ENCODE measurements around the gene MKRN2.

Gene MKRN2

DNA sequence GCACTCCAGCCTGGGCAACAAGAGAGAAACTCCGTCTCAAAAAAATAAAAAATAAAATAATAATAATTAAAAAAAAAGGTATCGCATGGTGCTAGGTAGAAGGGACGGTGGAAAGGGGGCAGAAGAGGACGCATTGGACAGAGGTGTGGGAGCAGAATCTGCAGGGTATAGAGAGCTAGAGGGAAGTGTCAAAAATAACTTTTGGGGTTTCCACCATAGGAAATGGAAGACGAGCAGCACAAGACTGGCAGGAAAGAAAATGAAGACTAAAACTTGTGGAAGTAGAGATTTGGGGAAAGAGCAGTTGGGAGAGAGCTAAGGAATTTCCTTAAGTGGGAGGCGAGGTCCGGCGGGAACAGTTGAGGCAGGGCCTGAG, 585 bp upstream of the MKRN2 start:
- no peak for DNase-seq (ENCODE audit: low read depth)

DNA sequence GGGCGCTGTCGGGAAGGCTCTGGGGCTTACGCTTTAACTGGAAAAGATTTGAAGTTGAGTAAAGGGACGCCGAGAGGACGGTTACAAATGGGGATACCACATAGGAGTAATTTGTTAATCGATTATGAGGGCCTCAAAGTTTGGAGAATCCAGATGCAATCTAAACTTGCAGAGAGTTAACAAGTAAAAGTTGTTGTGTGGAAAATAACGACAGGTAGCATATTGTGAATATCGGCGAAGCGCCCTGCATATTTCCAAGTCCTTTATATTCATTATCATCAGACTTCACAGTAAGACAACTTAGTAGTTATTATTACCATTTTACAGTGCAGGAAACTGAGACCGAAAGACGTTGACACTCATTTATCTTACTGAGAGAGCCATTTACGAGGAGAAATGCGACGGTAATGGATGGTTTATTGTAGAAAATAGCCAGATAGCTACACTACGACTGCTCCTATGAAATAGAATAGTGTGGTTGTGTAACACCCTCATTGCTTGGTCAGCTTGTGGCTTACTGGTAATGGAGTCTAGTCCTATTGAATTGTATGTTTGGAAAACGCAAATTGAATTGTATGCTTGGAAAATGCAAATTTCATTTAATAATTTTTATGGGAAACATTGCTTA, 700 bp downstream of the MKRN2 start:
- peak; percentile 72 for DNase-seq (ENCODE audit: low read depth)

DNA sequence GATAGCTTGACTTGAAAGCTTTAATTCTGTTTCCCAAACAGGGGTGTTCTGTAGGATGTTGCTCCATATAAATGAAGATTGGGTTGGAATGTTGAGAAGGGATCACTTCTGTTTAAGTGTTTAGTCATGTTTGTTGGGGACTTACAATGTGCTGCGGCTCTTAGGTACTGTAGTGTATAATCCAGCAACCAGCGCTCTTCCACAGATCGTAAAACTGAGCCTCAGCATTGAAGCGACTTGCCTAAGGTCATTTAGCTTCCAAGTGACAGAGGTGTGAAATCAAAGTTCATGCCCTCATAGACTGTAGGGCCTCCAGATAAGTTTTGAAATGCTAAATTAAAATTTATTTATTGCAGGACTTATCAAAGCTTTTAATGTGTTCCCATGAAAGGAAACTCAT, 1.8 kb downstream of the MKRN2 start:
- DNase-seq (ENCODE audit: low read depth): no peak

DNA sequence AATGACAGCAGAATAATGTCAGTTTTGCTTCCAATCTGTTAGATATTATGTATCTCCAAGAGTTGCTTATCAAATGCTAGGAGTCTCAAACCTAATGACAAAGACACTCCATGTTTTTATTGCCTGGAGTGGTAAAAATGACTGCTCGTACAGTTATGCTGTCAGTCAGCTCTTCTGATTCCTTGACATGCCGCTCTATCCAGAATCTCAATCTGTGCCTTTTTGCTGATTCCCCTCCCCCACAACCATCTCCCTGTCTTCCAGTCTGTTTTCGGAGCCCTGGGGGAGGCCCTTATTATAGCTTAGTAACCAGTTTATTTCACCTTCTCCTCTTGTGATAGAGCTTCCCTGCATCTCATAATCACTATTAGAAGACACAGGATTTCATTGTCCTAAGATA, 2.6 kb downstream of the MKRN2 start:
- no peak for DNase-seq (ENCODE audit: low read depth)

DNA sequence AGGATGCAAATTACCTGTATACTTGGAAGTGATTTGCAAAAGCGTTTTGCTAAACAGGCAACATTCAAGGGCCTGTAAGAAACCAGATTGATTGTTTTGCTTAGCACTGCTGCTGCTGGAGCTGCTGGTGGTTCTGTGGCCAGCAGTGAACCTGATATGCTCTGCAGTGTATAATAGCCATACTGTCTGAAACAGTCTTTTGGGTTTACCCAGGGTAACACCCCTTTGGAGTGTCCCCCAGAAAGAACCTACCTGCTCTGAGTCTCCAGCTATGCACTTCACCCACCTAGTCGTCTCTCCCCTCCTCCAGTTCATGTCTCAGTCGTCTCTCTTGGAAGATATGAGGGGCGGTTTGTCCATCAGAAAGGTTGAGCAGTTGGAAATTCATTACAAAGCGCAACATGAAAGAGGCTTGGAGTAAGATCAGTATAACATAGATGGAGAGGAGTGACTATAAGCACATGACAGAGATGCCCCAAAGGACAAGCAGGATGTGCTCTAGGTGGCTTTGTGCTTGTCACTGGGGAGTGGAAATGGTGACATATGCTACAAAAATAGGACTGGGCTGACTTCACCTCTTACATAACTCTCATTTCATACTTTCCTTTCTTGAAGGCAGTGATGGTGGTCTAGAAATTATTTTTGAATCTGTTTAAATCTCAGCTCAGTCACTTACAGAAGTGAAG, 3.8 kb downstream of the MKRN2 start:
- DNase-seq (ENCODE audit: low read depth): no peak

DNA sequence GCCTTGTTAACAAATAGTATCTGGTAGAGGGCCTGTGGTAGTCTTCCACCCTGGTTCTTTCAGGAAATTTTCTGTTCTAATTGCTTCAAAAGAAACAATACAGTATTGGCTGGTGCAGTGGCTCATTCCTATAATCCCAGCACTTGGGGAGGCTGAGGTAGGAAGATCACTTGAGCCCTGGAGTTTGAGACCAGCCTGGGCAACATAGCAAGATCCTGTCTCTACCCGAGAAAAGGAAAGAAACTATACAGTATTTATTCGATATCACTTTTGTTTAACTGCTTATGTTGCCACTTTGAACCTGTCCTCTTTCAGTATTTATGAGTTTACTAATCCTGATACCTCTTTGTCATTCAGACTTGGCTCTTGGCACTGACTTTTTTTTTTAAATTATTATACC, 4.5 kb downstream of the MKRN2 start:
- no peak for DNase-seq (ENCODE audit: low read depth)

DNA sequence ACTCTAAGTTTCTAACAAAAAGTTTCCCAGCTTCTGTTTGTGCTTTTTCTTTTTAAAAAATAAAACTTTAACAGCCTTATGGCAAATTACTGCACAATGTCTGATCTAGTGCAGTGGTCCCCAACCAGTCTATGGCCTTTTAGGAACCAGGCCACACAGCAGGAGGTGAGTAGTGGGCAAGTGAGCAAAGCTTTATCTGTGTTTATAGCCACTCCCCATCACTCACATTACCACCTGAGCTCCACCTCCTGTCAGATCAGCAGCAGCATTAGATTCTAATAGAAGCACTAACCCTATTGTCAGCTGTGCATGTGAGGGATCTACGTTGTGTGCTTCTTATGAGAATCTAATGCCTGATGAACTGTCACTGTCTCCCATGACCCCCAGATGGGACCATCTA, 5.6 kb downstream of the MKRN2 start:
- DNase-seq (ENCODE audit: low read depth): no peak

DNA sequence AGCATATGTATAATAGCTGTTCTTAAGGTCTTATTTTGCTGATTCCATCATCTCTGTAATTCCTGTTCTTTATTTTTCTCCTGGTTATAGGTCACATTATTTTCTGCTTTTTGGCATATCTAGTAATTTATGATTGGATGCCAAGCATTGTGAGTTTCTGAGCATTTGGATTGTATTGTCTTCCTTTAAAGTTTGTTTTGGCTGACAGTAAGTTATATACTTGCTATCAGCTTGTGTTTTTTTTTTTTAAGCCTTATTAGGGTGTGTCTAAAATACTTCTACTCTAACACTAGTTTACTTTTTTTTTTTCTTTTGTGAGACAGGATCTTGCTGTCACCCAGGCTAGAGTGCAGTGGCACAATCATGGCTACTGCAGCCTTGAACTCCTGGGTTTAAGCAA, 10.1 kb downstream of the MKRN2 start:
- no peak for DNase-seq (ENCODE audit: low read depth)

DNA sequence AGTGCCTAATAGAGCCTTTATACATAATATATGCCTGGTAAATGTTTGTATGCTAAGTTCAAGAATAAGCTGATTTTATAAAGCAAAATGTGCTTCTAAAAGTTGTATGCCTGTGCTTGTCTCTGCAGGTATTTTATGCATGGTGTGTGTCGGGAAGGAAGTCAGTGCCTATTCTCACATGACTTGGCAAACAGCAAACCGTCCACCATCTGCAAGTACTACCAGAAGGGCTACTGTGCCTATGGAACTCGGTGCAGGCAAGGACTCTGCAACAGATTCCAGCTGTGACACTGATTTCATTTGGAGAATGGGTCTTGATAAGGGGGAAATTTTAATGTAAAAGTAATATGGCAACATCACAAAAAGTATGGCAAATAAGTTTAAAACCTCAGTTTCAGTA, 11.9 kb downstream of the MKRN2 start:
- no peak for DNase-seq (ENCODE audit: low read depth)

DNA sequence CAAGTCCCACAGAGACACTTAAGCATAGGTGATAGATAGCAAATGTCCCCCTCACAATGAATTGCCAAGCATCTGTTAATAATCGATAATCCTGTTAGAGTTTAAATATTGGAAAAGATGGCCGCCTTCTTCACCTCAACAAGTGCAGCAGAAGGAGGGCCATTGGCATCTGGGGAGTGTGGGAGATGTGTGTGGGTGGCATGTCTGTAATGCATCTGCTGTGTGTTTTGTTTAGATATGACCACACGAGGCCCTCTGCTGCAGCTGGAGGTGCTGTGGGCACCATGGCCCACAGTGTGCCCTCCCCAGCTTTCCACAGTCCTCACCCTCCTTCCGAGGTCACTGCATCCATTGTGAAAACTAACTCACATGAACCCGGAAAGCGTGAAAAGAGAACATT, 12.9 kb downstream of the MKRN2 start:
- no peak for DNase-seq (ENCODE audit: low read depth)

DNA sequence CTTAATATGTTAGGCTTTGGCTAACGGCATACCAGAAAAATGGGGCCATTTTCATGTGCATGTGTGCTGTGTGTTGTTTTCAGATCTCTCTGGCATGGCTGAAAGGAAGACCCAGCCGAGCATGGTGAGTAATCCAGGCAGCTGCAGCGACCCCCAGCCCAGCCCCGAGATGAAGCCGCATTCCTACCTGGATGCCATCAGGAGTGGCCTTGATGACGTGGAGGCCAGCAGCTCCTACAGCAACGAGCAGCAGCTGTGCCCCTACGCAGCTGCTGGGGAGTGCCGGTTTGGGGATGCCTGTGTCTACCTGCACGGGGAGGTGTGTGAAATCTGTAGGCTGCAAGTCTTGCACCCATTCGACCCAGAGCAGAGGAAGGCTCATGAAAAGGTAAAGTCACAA, 15.1 kb downstream of the MKRN2 start:
- no peak for DNase-seq (ENCODE audit: low read depth)

DNA sequence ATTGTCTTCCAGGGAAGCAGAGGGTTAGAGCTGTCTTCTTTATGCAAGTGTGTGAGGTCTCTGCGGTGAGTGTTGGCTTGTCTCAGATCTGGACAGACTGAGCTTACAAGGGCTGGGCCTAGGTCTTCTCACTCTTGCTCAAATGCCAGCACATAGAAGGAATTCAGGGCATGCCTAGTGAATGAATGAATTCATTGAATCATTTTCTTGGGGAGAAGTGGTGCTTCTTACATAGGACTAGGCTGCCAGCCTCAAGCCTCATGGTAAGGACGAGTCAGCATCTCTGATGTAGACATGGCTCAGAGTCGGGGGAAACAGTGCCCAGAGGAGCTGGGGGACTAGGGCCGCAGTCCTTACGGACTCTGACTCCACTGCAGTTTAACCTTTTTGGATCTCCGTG, 17.2 kb downstream of the MKRN2 start:
- peak; percentile 34 for DNase-seq (ENCODE audit: low read depth)

DNA sequence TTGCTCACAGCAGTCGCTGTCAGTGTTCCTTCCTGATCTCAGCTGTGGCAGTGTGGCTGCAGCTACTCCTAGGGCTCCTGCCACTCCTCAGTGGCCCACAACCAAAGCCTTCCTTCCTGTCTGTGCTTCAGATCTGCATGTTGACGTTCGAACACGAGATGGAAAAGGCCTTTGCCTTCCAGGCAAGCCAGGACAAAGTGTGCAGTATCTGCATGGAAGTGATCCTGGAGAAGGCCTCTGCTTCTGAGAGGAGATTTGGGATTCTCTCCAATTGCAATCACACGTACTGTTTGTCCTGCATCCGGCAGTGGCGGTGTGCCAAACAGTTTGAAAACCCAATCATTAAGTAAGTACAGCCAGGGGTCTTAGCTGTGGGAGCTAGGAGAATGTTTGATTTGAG, 17.8 kb downstream of the MKRN2 start:
- no peak for DNase-seq (ENCODE audit: low read depth)

DNA sequence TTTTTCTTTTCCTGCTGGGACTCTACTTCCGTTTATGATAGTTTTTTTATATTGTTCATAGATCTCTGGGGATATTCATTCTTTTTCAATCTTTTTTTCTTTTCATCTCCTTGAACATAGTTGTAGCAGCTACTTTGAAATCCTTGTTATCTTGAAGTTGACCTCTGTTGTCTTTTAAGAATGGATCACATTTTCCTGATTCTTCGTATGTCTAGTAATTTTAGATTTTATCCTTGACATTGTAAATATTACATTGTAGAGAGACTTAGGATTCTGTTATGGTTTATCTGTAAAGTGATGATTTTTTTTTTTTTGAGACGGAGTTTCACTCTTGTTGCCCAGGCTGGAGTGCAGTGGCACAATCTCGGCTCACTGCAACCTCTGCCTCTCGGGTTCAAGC, 20.5 kb downstream of the MKRN2 start:
- no peak for DNase-seq (ENCODE audit: low read depth)

DNA sequence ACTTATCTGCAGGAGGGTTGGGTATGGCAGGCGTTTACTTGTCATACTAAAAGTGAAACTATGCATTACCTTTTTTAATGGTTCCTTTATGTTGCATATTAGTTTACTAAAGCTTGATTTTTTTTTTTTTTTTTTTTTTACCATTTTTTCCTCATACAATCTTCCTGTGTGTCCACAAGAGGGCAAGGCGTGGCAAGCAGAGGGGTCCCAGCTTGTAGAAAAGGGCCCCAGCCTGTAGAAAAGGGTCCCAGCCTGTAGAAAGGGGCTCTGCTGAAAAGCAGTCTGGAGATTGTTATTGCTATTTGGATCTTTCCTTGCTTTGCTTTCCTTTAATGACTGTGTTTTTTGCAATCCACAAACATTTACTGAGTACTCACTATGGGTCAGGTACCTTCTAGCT, 21.9 kb downstream of the MKRN2 start:
- no peak for DNase-seq (ENCODE audit: low read depth)

DNA sequence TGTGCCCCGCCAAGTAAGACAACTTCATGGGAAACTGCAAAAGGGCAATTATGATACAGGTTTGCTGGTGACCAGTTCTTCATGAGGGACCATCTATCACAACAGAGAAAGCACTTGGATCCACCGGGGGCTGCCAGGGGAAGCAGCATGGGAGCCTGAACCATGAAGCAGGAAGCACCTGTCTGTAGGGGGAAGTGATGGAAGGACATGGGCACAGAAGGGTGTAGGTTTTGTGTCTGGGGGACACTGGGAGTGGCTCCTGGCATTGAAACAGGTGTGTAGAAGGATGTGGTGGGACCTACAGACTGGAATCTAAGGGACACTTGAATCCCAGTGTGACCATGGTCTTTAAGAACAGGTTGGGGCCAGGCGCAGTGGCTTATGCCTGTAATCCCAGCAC, 22.6 kb downstream of the MKRN2 start:
- no peak for DNase-seq (ENCODE audit: low read depth)

DNA sequence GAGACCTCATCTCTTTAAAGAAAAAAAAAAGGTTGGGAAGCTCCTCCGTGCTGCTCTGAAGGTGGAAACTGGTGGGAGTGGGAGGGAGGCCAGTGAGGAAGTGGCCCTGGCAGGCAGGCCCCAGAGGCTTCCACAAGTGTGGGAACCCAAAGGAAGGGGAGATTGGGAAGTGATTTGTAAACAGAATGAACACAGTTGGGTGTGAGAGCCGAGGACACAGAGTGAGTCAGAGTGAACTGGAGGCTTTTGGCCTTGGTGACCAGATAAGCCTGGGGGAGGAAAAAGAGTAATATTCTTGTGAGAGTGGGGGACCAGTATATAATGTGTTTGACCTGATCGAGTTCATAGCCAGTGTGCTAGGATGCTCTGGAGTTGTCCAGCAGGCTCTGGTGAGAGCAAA, 23.0 kb downstream of the MKRN2 start:
- DNase-seq (ENCODE audit: low read depth): peak; percentile 83

DNA sequence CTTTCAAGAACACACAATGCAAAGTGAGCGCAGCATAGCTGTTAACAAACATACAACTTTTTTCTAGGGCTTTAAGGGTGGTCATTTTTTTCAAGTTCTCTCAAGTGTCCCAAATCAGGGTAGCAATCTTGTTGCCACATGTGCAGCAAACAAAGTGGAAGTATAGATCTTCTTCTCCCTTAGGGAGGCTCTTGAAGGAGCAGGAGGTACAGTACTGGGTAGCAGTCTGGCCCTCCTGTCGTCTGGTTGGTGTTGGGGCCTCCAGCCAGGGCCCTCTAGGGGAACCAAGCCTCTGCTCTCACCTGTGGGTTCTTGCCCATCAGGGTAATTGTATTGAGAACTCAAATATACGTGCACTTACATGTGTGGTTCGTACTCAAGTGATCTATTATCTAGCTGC, 25.8 kb downstream of the MKRN2 start:
- no peak for DNase-seq (ENCODE audit: low read depth)

DNA sequence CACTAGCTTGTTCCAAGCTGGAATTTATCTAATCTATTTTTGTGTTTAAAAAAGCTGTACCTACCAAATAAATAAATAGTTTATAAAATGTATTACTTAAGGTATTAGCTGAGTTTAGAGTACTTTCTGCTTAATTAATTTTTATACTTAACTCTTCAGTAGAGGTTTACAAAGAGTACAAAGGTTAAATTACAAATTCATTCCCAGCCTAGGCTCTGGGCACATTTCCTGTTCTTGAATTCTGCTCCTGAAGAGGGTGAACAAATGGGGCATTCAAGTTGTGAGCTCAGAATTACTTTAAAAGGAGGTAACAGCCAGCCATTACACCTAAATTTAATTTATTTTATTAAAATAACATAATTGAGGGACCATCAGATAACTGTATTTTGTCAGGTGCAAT, 26.4 kb downstream of the MKRN2 start:
- DNase-seq (ENCODE audit: low read depth): no peak

DNA sequence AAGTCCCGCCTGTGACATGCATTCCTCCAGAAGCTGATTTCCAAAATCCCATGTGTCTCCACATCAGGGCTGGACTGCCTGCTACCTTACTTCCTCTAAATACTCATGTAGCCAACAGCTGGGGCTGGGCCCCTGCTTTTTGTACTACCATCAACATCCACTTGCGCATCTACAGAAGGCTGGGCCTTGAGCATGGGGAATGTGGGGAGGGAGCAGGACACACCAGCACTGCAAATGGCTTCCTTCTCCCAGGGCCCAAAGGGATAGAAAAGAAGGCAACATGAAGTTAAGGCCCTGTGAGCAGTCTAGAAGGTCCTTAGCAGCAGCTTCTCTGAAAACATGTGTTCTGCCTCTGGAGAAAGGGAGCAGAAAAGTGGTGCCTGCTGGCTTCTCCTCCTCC, 27.2 kb downstream of the MKRN2 start:
- no peak for DNase-seq (ENCODE audit: low read depth)

DNA sequence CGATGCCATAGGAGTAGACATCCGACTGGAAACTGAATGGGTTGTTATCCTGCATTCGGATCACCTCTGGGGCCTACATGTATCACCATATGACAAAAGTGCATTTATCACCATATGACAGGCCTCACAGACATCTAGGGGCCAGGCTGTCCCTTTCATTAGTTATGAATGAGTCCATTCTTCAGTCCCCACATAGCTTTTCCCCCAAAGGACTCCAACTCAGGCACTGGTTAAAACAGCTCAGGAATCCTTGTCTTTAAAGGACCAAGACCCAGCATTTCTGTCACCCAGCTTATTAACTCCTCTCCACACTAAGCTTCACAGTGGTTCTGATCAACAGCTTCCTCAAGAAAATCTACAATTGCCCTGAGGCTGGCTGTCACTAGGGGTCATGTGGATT, 28.3 kb downstream of the MKRN2 start:
- no peak for DNase-seq (ENCODE audit: low read depth)

DNA sequence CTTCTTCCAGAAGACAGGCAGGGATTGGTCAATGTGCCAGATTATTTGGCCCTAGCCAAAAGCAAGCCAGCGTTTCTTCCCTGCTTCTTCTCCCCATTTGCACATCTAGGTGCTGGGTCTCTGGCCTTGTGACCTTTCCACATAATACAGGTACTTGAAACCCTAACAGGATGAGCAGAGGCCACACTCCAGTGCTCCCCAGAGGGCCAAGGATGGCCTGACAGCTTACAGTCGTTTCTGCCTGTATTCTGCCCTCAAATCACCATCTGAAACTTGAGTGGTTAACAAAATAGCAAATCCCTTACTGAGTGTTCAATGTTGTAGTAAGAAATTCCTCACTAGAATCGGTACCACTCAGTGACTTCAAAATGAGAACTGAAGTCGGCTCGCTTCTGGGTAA, 29.1 kb downstream of the MKRN2 start:
- no peak for DNase-seq (ENCODE audit: low read depth)

DNA sequence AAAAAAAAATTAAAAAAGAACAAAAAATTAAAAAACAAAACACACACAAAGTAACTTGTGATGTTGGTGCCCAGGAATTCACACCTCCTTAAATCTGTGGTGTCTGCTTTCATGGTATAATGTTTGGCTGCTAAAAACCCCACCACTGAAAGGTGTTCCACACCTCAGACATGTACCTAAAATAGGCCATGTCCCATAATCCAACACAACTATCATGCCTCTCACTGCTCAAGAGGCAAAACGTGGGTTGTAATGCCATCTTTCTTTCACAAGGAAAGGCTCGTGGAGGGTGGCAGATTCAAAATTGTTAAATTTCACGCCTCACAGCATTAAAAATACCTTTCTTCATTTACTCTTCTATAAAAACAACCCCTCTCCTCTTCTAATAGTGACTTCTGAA, 29.5 kb downstream of the MKRN2 start:
- DNase-seq (ENCODE audit: low read depth): no peak
